Muscle of leg (tissue), 11 donors: Measurements from ENCODE around the gene HMCN2. TPM values are rescaled to one million over a fixed set of nuclear protein-coding genes. Genes with fewer than 3 reads are reported as not detected.
"Not testable (repeated sequence)": the region's sequence is repeated elsewhere in the genome, so short reads cannot be mapped to it uniquely, and the experiment has no call there.

ENCODE experiments used
- DNase-seq: peaks from one replicate; pipeline ENCODE4 v3.0.0; 2013
- H3K27ac ChIP-seq: one replicate; pipeline ENCODE4 v1.5.1; 2013; ENCODE audit warnings: mild to moderate bottlenecking, low read length, control low read depth
- H3K27me3 ChIP-seq: one replicate; pipeline ENCODE4 v1.6.1; 2013; ENCODE audit warnings: low read length; ENCODE audit not compliant: control insufficient read depth, insufficient read depth
- H3K36me3 ChIP-seq: one replicate; pipeline ENCODE4 v1.6.1; 2013; ENCODE audit warnings: low read length; ENCODE audit not compliant: control insufficient read depth, insufficient read depth
- H3K4me1 ChIP-seq: one replicate; pipeline ENCODE4 v1.6.1; 2013; ENCODE audit warnings: low read length; ENCODE audit not compliant: control insufficient read depth, insufficient read depth
- H3K4me3 ChIP-seq: one replicate; pipeline ENCODE4 v1.5.1; 2013; ENCODE audit warnings: low read length, control low read depth
- H3K9me3 ChIP-seq: replicated peaks from 2 replicates; pipeline ENCODE4 v1.6.1; 2013; ENCODE audit warnings: low read depth, low read length; ENCODE audit not compliant: control insufficient read depth
- WGBS: methylation state at CpG from one replicate; pipeline ENCODE4 v1.1.5; 2013; ENCODE audit warnings: missing lambda C conversion rate; ENCODE audit not compliant: insufficient coverage; 5-methylcytosine and 5-hydroxymethylcytosine counted together
- polyA plus RNA-seq, 8 donors: library from polyadenylated mRNA; unstranded; fragments of 120-200 nt; gene quantifications; one replicate each; pipeline versions ENCODE4 v1.2.1 to v1.2.3, GENCODE V29; 2013; ENCODE audit warnings: inconsistent platforms in 1 of 8, low replicate concordance in 1 of 8; ENCODE audit not compliant: insufficient read length in 8 of 8, insufficient read depth in 1 of 8
- total RNA-seq: library from RNA; stranded (reverse); fragments of 120-200 nt; gene quantifications from one replicate; pipeline ENCODE4 v1.2.4, GENCODE V29; 2013

The HMCN2 gene
- total and polyA plus RNA-seq, 9 donors = 2.8 to 7.7 (median 4.3) TPM

DNA sequence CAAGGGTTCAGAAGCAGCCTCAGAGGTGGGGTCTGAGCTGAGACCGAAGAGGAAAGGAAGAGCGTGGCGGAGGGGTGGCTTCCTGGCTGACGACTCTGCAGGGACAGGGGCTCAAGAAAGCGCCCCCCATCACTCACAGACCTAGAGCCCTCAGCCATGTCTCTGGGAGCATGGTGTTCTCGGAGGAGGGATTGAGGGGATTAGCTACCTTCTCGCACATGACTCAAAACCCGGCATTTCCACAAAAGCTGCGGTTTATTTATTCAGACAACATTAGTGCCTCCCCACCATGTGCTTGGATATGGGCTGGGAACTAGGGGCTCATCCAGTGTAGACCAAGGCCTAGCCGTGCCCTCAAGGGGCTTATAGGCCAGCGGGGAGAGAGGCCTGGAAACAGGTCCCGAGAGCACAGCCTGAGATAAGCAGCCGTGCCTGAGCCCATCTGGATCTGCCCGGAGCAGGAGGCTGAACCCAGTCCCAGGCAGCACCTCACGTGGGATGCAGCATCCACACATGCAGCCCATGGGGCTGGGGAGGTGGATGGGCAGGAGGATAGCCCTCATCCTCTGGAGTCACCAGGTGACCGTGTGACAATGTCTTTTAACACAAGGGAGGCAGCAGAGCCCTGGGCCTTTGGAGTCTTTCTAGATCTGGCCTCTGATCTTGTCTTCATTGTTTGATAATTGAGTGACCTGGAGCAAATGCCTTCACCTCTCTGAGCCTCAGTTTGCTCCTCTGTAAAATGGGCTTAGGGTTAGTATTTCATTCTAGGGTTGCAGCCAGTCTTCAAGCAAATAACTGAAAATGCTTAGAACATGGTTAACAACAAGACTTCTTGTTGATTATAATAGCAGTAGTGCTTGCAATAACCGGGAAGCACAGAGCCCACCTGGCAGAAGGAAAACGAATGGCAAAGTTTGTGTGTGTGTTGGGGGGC is 878 bp upstream of the HMCN2 start:
- H3K4me3 ChIP-seq = no peak overlapping the region
- H3K27me3 ChIP-seq = peaks cover 73% of the 10 kb centered on the region
- no peak for DNase-seq
- no peaks in the 10 kb centered on the region for H3K36me3 ChIP-seq
- no peak overlapping the region for H3K27ac ChIP-seq
- peaks cover 49% of the 10 kb centered on the region for H3K4me1 ChIP-seq
- H3K9me3 ChIP-seq = no peaks in the 10 kb centered on the region
- WGBS = 47% methylated on average over 8 of the region's 18 CpGs

DNA sequence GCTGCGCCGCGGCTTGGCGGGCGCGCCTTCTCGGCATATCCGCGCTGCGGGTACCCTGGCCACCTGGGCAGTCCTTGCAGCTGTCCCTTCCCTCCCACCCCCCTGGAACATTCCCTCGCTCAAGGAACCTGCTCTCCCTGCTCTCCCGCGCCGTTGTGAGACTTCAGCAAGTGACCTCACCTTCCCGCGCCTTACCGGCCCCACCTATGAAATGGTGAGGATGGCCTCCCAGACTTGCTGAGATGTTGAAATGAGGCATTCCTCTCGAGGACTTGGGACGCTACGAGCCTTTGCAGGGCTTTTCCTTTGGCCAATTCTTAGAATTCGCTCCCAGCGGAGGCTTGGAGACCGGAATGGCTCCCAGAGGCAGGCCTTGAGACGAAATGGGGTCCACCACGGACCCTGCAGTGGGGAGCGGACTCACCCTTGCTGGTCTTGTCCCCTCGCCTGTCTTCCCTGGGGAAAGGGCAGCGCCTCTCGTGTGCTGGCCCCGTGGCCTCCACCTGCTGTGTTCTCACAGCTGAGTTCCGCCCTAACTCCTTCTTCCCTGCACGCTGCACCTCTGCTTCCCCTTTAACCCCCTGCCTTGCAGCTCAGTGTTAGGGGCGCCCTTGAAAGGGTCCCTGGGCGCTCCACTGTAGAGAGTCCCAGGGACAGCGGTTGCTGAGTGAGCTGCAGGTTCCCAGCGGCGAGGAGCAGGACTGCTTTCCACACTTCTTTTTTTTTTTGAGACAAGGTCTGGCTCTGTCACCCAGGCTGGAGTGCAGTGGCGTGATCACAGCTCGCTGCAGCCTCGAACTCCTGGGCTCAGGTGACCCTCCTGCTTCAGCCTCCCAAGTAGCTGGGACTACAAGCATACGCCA is 907 bp downstream of the HMCN2 start:
- Histone ChIP-seq H3K27me3 (peaks cover 69% of the 10 kb centered on the region), H3K4me1 (peaks cover 41% of the 10 kb centered on the region), H3K36me3 (no peaks in the 10 kb centered on the region), H3K4me3 (peak overlapping the region; percentile 28), H3K9me3 (no peaks in the 10 kb centered on the region), H3K27ac (no peak overlapping the region)
- WGBS = 27% methylated on average over 36 of the region's 41 CpGs
- DNase-seq = no peak

DNA sequence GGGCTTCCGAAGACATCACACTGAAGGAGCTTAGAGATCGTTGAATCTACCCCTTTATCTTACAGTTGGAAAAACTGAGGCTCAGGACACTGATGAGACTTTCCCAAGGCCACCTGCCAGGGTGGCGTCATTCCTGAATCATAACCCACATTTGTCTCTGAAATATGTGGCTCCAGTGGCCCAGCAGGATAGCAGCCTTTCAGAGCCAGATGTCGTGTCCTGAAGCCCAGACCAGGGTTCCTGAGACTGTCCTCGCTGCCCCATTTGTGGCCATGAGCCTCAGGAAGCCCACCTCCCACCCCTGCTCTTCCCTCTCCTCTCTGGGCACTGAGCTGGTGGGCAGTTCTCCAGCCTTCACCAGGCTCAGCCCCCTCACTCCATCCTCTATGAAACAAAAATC is 2.4 kb downstream of the HMCN2 start:
- DNase-seq = peak; percentile 6
- no peak overlapping the region for H3K27ac ChIP-seq
- peaks cover 60% of the 10 kb centered on the region for H3K27me3 ChIP-seq
- WGBS = 82% methylated on average over 5 of the region's 5 CpGs
- no peaks in the 10 kb centered on the region for H3K36me3 ChIP-seq
- H3K9me3 ChIP-seq = no peaks in the 10 kb centered on the region
- H3K4me3 ChIP-seq = no peak overlapping the region
- H3K4me1 ChIP-seq = peaks cover 35% of the 10 kb centered on the region

DNA sequence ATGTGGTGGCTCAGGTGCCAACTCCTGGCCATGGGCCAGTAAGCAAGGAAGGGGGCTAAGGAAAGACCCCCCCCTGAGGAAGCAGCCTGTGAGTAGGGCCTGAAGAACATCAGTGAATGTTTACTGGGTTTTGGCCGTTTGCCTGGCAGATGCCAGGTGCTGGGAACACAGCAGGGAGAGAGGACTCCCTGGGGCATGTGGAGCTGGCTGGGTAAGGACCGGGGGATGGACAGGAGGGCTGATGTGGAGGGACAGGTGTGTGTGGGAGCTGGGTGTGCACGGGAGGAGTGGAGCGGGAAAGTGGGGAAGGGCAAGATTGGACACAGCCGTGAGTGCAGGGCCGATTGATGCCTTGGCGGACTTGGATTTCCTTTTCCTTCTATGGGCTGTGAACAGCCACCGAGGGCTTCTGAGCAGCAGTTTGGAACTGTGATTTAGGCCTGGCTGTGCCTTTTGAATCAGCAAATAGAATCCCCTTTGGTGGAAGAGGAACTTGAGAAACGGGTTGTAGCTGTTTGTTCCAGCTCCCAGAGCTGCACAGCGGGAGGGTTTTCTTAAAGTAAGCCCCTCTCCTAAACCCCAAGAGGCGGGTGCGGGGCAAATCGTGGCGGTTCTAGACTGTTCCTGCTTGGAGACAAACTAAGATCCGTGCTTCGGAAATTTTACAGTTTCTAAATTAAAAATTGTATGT is 3.1 kb downstream of the HMCN2 start:
- no peaks in the 10 kb centered on the region for H3K36me3 ChIP-seq
- H3K4me3 ChIP-seq = no peak overlapping the region
- peak; percentile 59 for DNase-seq
- no peak overlapping the region for H3K27ac ChIP-seq
- no peaks in the 10 kb centered on the region for H3K9me3 ChIP-seq
- 28% methylated on average over 7 of the region's 16 CpGs for WGBS
- H3K4me1 ChIP-seq = peaks cover 35% of the 10 kb centered on the region
- peaks cover 53% of the 10 kb centered on the region for H3K27me3 ChIP-seq

DNA sequence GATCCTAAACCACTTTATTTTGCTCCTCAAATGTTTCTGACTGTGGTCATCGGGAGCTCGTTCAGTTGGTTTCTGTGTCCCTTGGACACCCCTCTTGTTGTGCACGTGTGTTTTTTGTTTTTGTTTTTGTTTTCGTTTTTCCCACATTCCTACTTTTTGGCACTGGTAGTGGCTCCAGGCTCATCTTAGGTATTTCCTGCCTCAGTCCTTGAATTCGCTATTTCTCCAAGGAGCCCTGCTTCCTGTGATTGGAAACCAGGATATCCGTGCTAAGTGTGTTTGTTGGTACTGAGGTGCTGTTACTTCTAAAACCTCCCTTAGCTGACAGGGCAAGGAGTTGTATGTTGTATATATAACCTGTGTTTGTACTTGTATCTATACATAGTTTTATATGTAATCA is 5.9 kb downstream of the HMCN2 start:
- H3K27ac ChIP-seq = no peak overlapping the region
- no peaks in the 10 kb centered on the region for H3K9me3 ChIP-seq
- H3K4me1 ChIP-seq = peaks cover 18% of the 10 kb centered on the region
- WGBS = no CpG with 5 or more reads among the region's 6 CpGs
- no peaks in the 10 kb centered on the region for H3K36me3 ChIP-seq
- H3K4me3 ChIP-seq = no peak overlapping the region
- peak; percentile 44 for DNase-seq
- H3K27me3 ChIP-seq = peaks cover 31% of the 10 kb centered on the region

DNA sequence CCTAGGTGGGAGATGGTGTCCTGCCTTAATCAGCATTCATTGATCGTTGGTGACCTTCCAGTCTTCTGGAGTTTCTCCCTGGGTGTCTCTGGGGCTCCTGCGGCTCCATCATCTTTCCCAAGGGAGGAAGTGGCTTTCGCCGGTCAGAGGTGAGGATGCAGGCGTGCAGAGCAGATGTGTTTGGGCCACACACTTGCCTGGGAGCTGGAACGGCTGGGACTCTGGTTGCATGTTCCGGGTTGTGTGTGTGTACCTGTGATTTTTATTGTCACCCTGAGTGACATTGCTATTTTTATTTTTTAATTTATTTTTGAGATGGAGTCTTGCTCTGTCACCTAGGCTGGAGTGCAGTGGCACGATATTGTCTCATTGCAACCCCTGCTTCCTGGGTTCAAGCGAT is 9.6 kb downstream of the HMCN2 start:
- no peak overlapping the region for H3K4me3 ChIP-seq
- peaks cover 3% of the 10 kb centered on the region for H3K4me1 ChIP-seq
- WGBS = 78% methylated on average over 2 of the region's 9 CpGs
- no peaks in the 10 kb centered on the region for H3K36me3 ChIP-seq
- DNase-seq = no peak
- no peak overlapping the region for H3K27ac ChIP-seq
- peaks cover 7% of the 10 kb centered on the region for H3K27me3 ChIP-seq
- H3K9me3 ChIP-seq = no peaks in the 10 kb centered on the region

DNA sequence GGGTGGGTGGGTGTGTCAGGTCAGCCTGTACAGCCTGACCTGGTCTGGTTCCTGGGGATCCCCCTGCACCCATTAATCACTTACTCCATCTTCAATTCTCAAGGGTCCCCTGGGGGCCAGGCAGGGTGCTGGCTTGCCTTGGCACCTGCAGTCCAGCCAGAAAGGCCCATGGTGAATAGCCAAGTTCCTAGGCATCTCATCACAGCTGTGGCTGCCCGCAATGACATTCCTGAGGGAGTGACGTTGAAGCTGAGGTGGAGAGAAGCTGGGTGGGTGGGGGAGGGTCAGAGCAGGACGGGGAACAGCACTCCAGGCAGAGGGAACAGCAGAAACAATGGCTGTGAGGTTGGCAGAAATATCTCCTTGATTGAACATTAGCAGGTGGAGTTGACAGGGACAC is 10.6 kb downstream of the HMCN2 start:
- H3K4me3 ChIP-seq = no peak overlapping the region
- peaks cover 7% of the 10 kb centered on the region for H3K27me3 ChIP-seq
- 57% methylated on average over 3 of the region's 3 CpGs for WGBS
- peaks cover 3% of the 10 kb centered on the region for H3K4me1 ChIP-seq
- H3K36me3 ChIP-seq = no peaks in the 10 kb centered on the region
- no peak overlapping the region for H3K27ac ChIP-seq
- no peaks in the 10 kb centered on the region for H3K9me3 ChIP-seq
- no peak for DNase-seq

DNA sequence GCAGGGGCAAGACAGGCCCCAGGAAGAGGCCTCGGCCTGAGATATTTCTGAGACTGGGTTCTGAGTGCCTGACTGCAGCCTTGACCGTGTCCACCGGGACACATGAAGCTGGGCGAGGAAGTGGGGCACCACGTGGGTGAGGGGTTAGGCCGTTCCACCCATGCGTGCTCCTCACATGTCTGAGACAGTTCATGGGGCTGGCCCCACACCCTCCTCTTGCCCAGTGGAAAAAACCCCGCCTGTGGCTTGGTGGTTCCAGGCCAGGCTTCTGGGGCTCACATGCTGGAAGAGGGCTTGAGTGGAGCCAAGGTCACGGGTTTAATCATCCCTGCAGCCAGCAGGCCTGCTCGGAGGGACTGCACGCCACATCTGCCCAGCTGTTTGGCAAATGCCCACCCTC is 11.4 kb downstream of the HMCN2 start:
- H3K36me3 ChIP-seq = no peaks in the 10 kb centered on the region
- H3K4me1 ChIP-seq = peaks cover 3% of the 10 kb centered on the region
- no peak for DNase-seq
- 91% methylated on average over 6 of the region's 11 CpGs for WGBS
- no peak overlapping the region for H3K27ac ChIP-seq
- H3K9me3 ChIP-seq = no peaks in the 10 kb centered on the region
- H3K27me3 ChIP-seq = peaks cover 7% of the 10 kb centered on the region
- no peak overlapping the region for H3K4me3 ChIP-seq

DNA sequence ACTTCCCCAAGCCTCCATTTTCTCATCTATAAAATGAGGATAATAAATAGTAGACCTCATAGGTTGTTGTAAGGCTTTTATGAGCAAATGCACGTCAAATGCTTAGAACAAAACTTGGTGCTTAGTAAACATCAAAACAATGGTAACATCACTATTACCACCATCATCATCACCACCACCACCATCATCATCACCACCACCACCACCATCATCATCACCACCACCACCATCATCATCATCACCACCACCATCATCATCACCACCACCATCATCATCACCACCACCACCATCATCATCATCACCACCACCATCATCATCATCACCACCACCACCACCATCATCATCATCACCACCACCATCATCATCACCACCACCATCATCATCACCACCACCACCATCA is 12.0 kb downstream of the HMCN2 start:
- not testable (repeated sequence) for H3K27ac ChIP-seq, DNase-seq, H3K36me3 ChIP-seq, H3K9me3 ChIP-seq, H3K27me3 ChIP-seq, H3K4me3 ChIP-seq, H3K4me1 ChIP-seq
- no CpG with 5 or more reads among the region's 1 CpG for WGBS
